ENCODE measurements around the gene ELP5. TPM values are rescaled to one million over a fixed set of nuclear protein-coding genes. Genes with fewer than 3 reads are reported as not detected.
"Not testable (repeated sequence)": the region's sequence is repeated elsewhere in the genome, so short reads cannot be mapped to it uniquely, and the experiment has no call there.

ELP5 gene
- total RNA-seq, 4 donors from 2014 or later, result 14.9 to 21.8 (median 16.6) TPM

GRCh38 chr17:7241090-7241733 is 10.8 kb upstream of the ELP5 start:
- Histone ChIP-seq H3K36me3 (peaks cover 27 to 51% (median 27%) of the 10 kb centered on the region in 3 donors), H3K27me3 (no peaks in the 10 kb centered on the region), H3K4me1 (peaks cover 29 to 47% (median 34%) of the 10 kb centered on the region in 3 donors), H3K9me3 (no peaks in the 10 kb centered on the region), H3K4me3 (peak overlapping the region; percentile 76 to 99 (median 92)), H3K27ac (peak overlapping the region; percentile 97 to 100 (median 99))
- DNase-seq, result no peak
- TF ChIP-seq POLR2A (IDR thresholded peaks at IDR 0.05) (no peak), CTCF (IDR thresholded peaks at IDR 0.05) (no peak)
- 23 to 29% methylated on average over 7 to 9 of the region's 9 CpGs for WGBS, 2 donors
- intact Hi-C loops (cut with DNase I), result no loop called here

DNA sequence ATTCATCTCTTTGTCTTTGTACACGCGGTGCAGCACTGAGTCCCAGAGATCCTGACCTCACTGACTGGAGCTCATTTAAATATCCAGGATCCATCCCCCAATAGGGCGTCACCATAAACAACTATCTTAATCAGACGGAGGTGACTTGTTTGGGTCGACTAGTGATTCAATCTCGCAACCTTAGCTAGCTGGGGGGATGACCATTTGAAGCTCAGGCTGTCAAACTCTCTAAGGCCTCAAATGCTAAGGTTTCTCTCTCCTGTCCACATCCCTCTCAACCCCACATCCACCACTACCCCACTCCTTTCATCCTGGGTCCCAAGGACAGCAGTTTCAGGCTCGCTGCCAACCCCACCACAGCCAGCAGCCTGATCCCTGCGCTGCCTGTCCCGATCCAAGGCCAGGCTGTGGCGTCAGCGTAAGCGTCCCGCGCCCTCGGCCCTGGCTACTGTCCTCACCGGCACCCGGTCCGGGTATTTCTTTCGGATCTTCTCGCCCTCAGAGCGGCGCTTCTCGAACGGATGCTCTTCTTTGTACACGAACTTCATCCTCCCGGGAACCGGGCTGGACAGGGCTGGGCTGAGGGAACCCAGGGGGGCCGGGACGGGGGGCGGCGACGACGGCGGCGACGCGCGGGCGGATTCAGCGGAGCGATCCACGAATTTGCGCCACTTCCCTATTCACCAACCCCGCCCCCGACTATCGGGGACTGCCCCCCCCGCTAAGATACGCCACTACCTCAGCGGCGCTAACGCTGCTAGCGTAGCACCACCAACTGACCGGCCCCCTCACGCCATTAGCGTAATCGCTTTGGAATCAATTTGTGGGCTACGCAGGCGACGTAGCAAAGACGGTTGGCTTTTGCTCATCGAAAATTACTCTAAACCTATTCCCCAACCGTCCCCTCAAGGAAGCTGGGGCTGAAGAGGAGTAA is 10.0 kb upstream of the ELP5 start, which contains the start of gene GABARAP:
Gene GABARAP (minus strand): TSS at position 667 of the 934 bp plus-strand sequence. CDS start 119 bp downstream, at position 548.
- Histone ChIP-seq H3K4me3 (peak within 1 kb of the TSS; percentile 76 to 99 (median 92)), H3K36me3 (peaks cover 31 to 51% (median 35%) of the 10 kb centered on the region in 3 donors), H3K27ac (peak within 1 kb of the TSS; percentile 97 to 100 (median 99)), H3K4me1 (peaks cover 23 to 45% (median 38%) of the 10 kb centered on the region in 3 donors), H3K27me3 (no peaks in the 10 kb centered on the region), H3K9me3 (no peaks in the 10 kb centered on the region)
- TF ChIP-seq POLR2A (IDR thresholded peaks at IDR 0.05), result peak in 2 of 4 donors; percentile 37 to 77
- no peak for TF ChIP-seq CTCF (IDR thresholded peaks at IDR 0.05)
- WGBS, 2 donors, result 0% methylated on average over 21 to 24 of the region's 62 CpGs
- DNase-seq, result peak; percentile 54
- intact Hi-C loops (cut with DNase I), result no loop called here

DNA sequence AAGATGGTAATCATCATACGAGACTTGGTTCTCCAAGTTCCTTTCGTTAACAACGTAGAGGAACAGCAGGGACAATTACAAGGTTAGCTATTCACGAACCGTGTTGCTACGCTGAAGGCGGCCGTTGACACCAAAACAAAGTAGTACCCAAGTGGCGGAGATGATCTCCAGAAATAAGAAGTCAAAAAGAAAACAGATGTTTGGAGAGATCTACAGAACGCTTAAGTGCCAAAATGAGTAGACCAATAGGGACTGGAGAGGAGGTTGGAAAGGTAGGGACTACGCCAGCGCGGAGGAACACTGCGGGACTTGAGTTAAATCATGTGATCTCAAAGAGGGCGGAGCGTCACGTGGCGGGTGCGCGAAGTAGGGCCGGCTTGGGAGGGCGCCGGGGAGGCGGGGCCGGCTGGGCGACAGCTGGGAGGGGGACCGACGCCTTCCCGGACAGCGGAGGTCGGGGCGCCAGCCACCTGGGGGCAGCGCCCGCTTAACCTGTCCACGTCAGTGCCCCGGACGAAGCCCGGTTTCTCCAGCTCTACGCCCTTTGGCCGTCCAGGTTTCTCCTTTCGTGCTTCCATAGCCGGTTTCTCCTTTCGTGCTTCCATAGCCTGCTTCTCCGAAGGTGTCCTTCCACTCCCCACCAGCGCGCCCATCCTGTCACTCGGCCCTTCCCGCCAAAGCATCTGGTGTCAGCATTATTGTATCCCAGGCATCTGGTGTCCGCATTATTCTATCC is 9.1 kb upstream of the ELP5 start:
- Histone ChIP-seq H3K9me3 (no peaks in the 10 kb centered on the region), H3K27me3 (no peaks in the 10 kb centered on the region), H3K36me3 (peaks cover 31 to 55% (median 35%) of the 10 kb centered on the region in 3 donors), H3K27ac (peak overlapping the region; percentile 97 to 100 (median 99)), H3K4me3 (peak overlapping the region; percentile 76 to 99 (median 92)), H3K4me1 (peaks cover 18 to 45% (median 32%) of the 10 kb centered on the region in 3 donors)
- peak; percentile 77 for DNase-seq
- intact Hi-C loops (cut with DNase I), result no loop called here
- TF ChIP-seq POLR2A (IDR thresholded peaks at IDR 0.05) (peak in 3 of 4 donors; percentile 27 to 68 (median 35)), CTCF (IDR thresholded peaks at IDR 0.05) (peak in 3 of 6 experiments; percentile 4 to 13 (median 8))
- 2 to 3% methylated on average over 31 to 36 of the region's 49 CpGs for WGBS, 2 donors

GRCh38 chr17:7243453-7243729 is 8.6 kb upstream of the ELP5 start:
- H3K36me3 ChIP-seq, result peaks cover 31 to 55% (median 35%) of the 10 kb centered on the region in 3 donors
- TF ChIP-seq POLR2A (IDR thresholded peaks at IDR 0.05), result no peak
- 39 to 48% methylated on average over 2 of the region's 2 CpGs for WGBS, 2 donors

DNA sequence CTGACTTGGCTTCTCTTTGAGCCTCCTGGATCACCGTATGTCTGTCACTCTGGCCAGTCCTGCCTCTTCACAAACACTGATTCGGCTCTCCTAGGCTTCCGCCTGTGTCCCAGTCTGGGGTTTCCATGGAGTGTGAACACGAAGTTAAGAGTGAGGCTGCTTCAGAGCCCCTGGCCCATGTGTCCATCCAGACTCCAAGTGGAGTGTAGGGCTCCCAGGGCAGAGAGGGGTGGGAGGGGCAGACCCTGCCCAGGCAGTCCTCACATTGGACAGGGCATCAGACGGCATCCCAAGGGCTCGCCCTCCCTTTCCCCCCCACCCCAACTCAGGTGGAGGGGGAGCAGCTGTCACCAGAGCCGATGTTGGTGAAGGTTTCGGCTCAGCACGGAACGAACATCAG is 8.2 kb upstream of the ELP5 start:
- H3K27ac ChIP-seq, result peak overlapping the region; percentile 97 to 100 (median 99)
- 67% methylated on average over 3 of the region's 10 CpGs for WGBS, 2 donors
- peaks cover 31 to 55% (median 35%) of the 10 kb centered on the region in 3 donors for H3K36me3 ChIP-seq
- H3K4me1 ChIP-seq, result peaks cover 19 to 55% (median 36%) of the 10 kb centered on the region in 3 donors
- H3K27me3 ChIP-seq; H3K4me3 ChIP-seq; H3K9me3 ChIP-seq; intact Hi-C loops (cut with DNase I); DNase-seq: not testable (repeated sequence)

More at GRCh38 chr17:7243453-7243729, 8.6 kb upstream of the ELP5 start:
- Histone ChIP-seq H3K4me1 (peaks cover 18 to 50% (median 32%) of the 10 kb centered on the region in 3 donors), H3K27ac (peak overlapping the region; percentile 97 to 100 (median 99)), H3K4me3 (peak overlapping the region; percentile 76 to 99 (median 92)), H3K9me3 (no peaks in the 10 kb centered on the region), H3K27me3 (no peaks in the 10 kb centered on the region)
- DNase-seq, result no peak
- intact Hi-C loops (cut with DNase I), result no loop called here

Measured in esophagus squamous epithelium (tissue), 5 donors.